ENCODE results near the gene PAX2.

Gene PAX2

GRCh38 chr10:100730725-100731406 lies 14.5 kb upstream of the PAX2 start:
- Histone ChIP-seq H3K9me3 (no peaks in the 10 kb centered on the region), H3K27me3 (ENCODE audit: low read depth) (peaks cover 41% of the 10 kb centered on the region), H3K4me3 (no peak overlapping the region), H3K36me3 (replicated peaks) (no peaks in the 10 kb centered on the region), H3K4me1 (peaks cover 6% of the 10 kb centered on the region)
- in situ Hi-C loops (cut with MboI; ENCODE audit: low sequenced_read_pairs), result no loop called here
- DNase-seq (ENCODE audit: low spot score in 2 of 2), result no peak

- Histone ChIP-seq H3K4me3 (no peak overlapping the region), H3K4me1 (peaks cover 6% of the 10 kb centered on the region), H3K27me3 (ENCODE audit: low read depth) (peaks cover 44% of the 10 kb centered on the region), H3K9me3 (no peaks in the 10 kb centered on the region), H3K36me3 (replicated peaks) (no peaks in the 10 kb centered on the region)
- DNase-seq (ENCODE audit: low spot score in 2 of 2), result no peak
- in situ Hi-C loops (cut with MboI; ENCODE audit: low sequenced_read_pairs), result no loop called here
Observed at GRCh38 chr10:100731407-100732240, 13.8 kb upstream of the PAX2 start.

GRCh38 chr10:100732241-100732596 lies 13.2 kb upstream of the PAX2 start:
- Histone ChIP-seq H3K4me3 (no peak overlapping the region), H3K36me3 (replicated peaks) (no peaks in the 10 kb centered on the region), H3K9me3 (no peaks in the 10 kb centered on the region), H3K27me3 (ENCODE audit: low read depth) (peaks cover 47% of the 10 kb centered on the region), H3K4me1 (peaks cover 6% of the 10 kb centered on the region)
- in situ Hi-C loops (cut with MboI; ENCODE audit: low sequenced_read_pairs), result no loop called here
- no peak for DNase-seq (ENCODE audit: low spot score in 2 of 2)

- in situ Hi-C loops (cut with MboI; ENCODE audit: low sequenced_read_pairs), result no loop called here
- no peaks in the 10 kb centered on the region for H3K36me3 ChIP-seq (replicated peaks)
- DNase-seq (ENCODE audit: low spot score in 2 of 2), result no peak
- H3K4me1 ChIP-seq, result peaks cover 6% of the 10 kb centered on the region
- no peaks in the 10 kb centered on the region for H3K9me3 ChIP-seq
- H3K27me3 ChIP-seq (ENCODE audit: low read depth), result peaks cover 59% of the 10 kb centered on the region
- H3K4me3 ChIP-seq, result no peak overlapping the region
Observed at GRCh38 chr10:100733329-100733728, 12.1 kb upstream of the PAX2 start.

- DNase-seq (ENCODE audit: low spot score in 2 of 2), result no peak
- in situ Hi-C loops (cut with MboI; ENCODE audit: low sequenced_read_pairs), result no loop called here
- Histone ChIP-seq H3K4me3 (no peak overlapping the region), H3K4me1 (peaks cover 3% of the 10 kb centered on the region; the same call in 1 of the 2 replicates), H3K36me3 (replicated peaks) (no peaks in the 10 kb centered on the region), H3K9me3 (no peaks in the 10 kb centered on the region), H3K27me3 (ENCODE audit: low read depth) (peaks cover 64% of the 10 kb centered on the region)
Observed at GRCh38 chr10:100734295-100735086, 10.9 kb upstream of the PAX2 start.

GRCh38 chr10:100735087-100735336 lies 10.4 kb upstream of the PAX2 start:
- no peak overlapping the region for H3K4me3 ChIP-seq
- no peak for DNase-seq (ENCODE audit: low spot score in 2 of 2)
- no peaks in the 10 kb centered on the region for H3K36me3 ChIP-seq (replicated peaks)
- peaks cover 3% of the 10 kb centered on the region; the same call in 1 of the 2 replicates for H3K4me1 ChIP-seq
- H3K27me3 ChIP-seq (ENCODE audit: low read depth), result peaks cover 64% of the 10 kb centered on the region
- no peaks in the 10 kb centered on the region for H3K9me3 ChIP-seq
- in situ Hi-C loops (cut with MboI; ENCODE audit: low sequenced_read_pairs), result no loop called here

- in situ Hi-C loops (cut with MboI; ENCODE audit: low sequenced_read_pairs), result no loop called here
- peaks cover 64% of the 10 kb centered on the region for H3K27me3 ChIP-seq (ENCODE audit: low read depth)
- peaks cover 3% of the 10 kb centered on the region; the same call in 1 of the 2 replicates for H3K4me1 ChIP-seq
- H3K9me3 ChIP-seq, result no peaks in the 10 kb centered on the region
- DNase-seq (ENCODE audit: low spot score in 2 of 2), result no peak
- no peaks in the 10 kb centered on the region for H3K36me3 ChIP-seq (replicated peaks)
- H3K4me3 ChIP-seq, result no peak overlapping the region
Observed at GRCh38 chr10:100735337-100736143, 9.8 kb upstream of the PAX2 start.

- Histone ChIP-seq H3K9me3 (no peaks in the 10 kb centered on the region), H3K27me3 (ENCODE audit: low read depth) (peaks cover 62% of the 10 kb centered on the region), H3K4me1 (no peaks in the 10 kb centered on the region; the same call in 1 of the 2 replicates), H3K4me3 (no peak overlapping the region), H3K36me3 (replicated peaks) (no peaks in the 10 kb centered on the region)
- in situ Hi-C loops (cut with MboI; ENCODE audit: low sequenced_read_pairs), result no loop called here
- no peak for DNase-seq (ENCODE audit: low spot score in 2 of 2)
Observed at GRCh38 chr10:100736144-100736808, 9.1 kb upstream of the PAX2 start.

- no peak for DNase-seq (ENCODE audit: low spot score in 2 of 2)
- H3K36me3 ChIP-seq (replicated peaks), result no peaks in the 10 kb centered on the region
- H3K4me1 ChIP-seq, result no peaks in the 10 kb centered on the region; the same call in 1 of the 2 replicates
- no peak overlapping the region for H3K4me3 ChIP-seq
- no peaks in the 10 kb centered on the region for H3K9me3 ChIP-seq
- in situ Hi-C loops (cut with MboI; ENCODE audit: low sequenced_read_pairs), result no loop called here
- peaks cover 62% of the 10 kb centered on the region for H3K27me3 ChIP-seq (ENCODE audit: low read depth)
Observed at GRCh38 chr10:100736809-100737354, 8.5 kb upstream of the PAX2 start.

GRCh38 chr10:100737355-100738054 lies 7.9 kb upstream of the PAX2 start:
- peak in 1 of 2 experiments; percentile 53 for DNase-seq (ENCODE audit: low spot score in 2 of 2)
- Histone ChIP-seq H3K4me3 (no peak overlapping the region), H3K4me1 (no peaks in the 10 kb centered on the region; the same call in 1 of the 2 replicates), H3K9me3 (no peaks in the 10 kb centered on the region), H3K36me3 (replicated peaks) (no peaks in the 10 kb centered on the region), H3K27me3 (ENCODE audit: low read depth) (peaks cover 65% of the 10 kb centered on the region)
- in situ Hi-C loops (cut with MboI; ENCODE audit: low sequenced_read_pairs), result no loop called here

- in situ Hi-C loops (cut with MboI; ENCODE audit: low sequenced_read_pairs), result no loop called here
- no peaks in the 10 kb centered on the region; the same call in 1 of the 2 replicates for H3K4me1 ChIP-seq
- no peak overlapping the region for H3K4me3 ChIP-seq
- peaks cover 71% of the 10 kb centered on the region for H3K27me3 ChIP-seq (ENCODE audit: low read depth)
- H3K36me3 ChIP-seq (replicated peaks), result no peaks in the 10 kb centered on the region
- no peaks in the 10 kb centered on the region for H3K9me3 ChIP-seq
- no peak for DNase-seq (ENCODE audit: low spot score in 2 of 2)
Observed at GRCh38 chr10:100738055-100738827, 7.1 kb upstream of the PAX2 start.
